HG03342 (cell line): ENCODE data around the gene DNER.
"Not testable (repeated sequence)": the region's sequence is repeated elsewhere in the genome, so short reads cannot be mapped to it uniquely, and the experiment has no call there.

ENCODE experiments used
- ATAC-seq: cut with Tn5 transposase; IDR thresholded peaks from one replicate; pipeline ENCODE4 v1.9.1; 2021; ENCODE audit warnings: mild to moderate bottlenecking, moderate library complexity; ENCODE audit not compliant: unreplicated experiment

Gene DNER

GRCh38 chr2:229346816-229347540, 367.4 kb downstream of the DNER start:
- ATAC-seq: no peak

GRCh38 chr2:229344955-229345354, 369.4 kb downstream of the DNER start:
- no peak for ATAC-seq

GRCh38 chr2:229344151-229344551, 370.2 kb downstream of the DNER start:
- no peak for ATAC-seq

GRCh38 chr2:229343661-229344060, 370.7 kb downstream of the DNER start:
- ATAC-seq: no peak

- no peak for ATAC-seq
Observed at GRCh38 chr2:229342376-229342775, 372.0 kb downstream of the DNER start.

GRCh38 chr2:229340086-229340760, 374.1 kb downstream of the DNER start:
- no peak for ATAC-seq

- no peak for ATAC-seq
Observed at GRCh38 chr2:229339618-229340017, 374.7 kb downstream of the DNER start.

- not testable (repeated sequence) for ATAC-seq
Observed at GRCh38 chr2:229339171-229339570, 375.2 kb downstream of the DNER start.

- ATAC-seq: no peak
Observed at GRCh38 chr2:229335877-229336346, 378.4 kb downstream of the DNER start.

GRCh38 chr2:229335330-229335729, 379.0 kb downstream of the DNER start:
- ATAC-seq: no peak

GRCh38 chr2:229330952-229331351, 383.4 kb downstream of the DNER start:
- peak; percentile 62 for ATAC-seq

- ATAC-seq: no peak
Observed at GRCh38 chr2:229319558-229319957, 394.8 kb downstream of the DNER start.

- ATAC-seq: no peak
Observed at GRCh38 chr2:229314117-229314516, 400.2 kb downstream of the DNER start.

GRCh38 chr2:229313591-229313990, 400.8 kb downstream of the DNER start:
- ATAC-seq: no peak
